Transverse colon (tissue), 4 donors: ENCODE measurements around the gene RCAN1. TPM values are rescaled to one million over a fixed set of nuclear protein-coding genes. Genes with fewer than 3 reads are reported as not detected.

Experiments
- DNase-seq: peaks from one replicate; pipeline ENCODE4 v3.0.0-alpha.2; 2019
- H3K27ac ChIP-seq, 4 donors: fragments of 200-600 bp; sonication (generic); 2 replicates each; pipeline ENCODE4 v1.5.1; 2016 to 2018; ENCODE audit warnings: inconsistent platforms in 4 of 4
- H3K27me3 ChIP-seq: fragments of 200-600 bp; sonication (generic); 2 replicates; pipeline ENCODE4 v1.5.1; 2017; ENCODE audit warnings: inconsistent platforms
- H3K36me3 ChIP-seq, 4 donors: fragments of 200-600 bp; sonication (generic); 2 replicates each; pipeline ENCODE4 v1.5.1; 2017 to 2019; ENCODE audit warnings: inconsistent platforms in 4 of 4
- H3K4me1 ChIP-seq, 4 donors: fragments of 200-600 bp; sonication (generic); 2 replicates each; pipeline ENCODE4 v1.5.1; 2017 to 2020; ENCODE audit warnings: inconsistent platforms in 4 of 4
- H3K4me3 ChIP-seq, 4 donors: fragments of 200-600 bp; sonication (generic); 1 replicate in 1 of 4; 2 replicates in 3 of 4; pipeline versions ENCODE4 v1.5.1 to v1.6.1; 2017 to 2019; ENCODE audit warnings: inconsistent platforms in 4 of 4
- H3K9me3 ChIP-seq, 2 donors: fragments of 200-600 bp; sonication (generic); 2 replicates each; pipeline ENCODE4 v1.5.1; 2017 to 2019; ENCODE audit warnings: inconsistent platforms in 2 of 2
- EP300 ChIP-seq: sonication (generic); formaldehyde crosslinking; IDR thresholded peaks from one replicate; pipeline ENCODE4 v1.6.1; 2017; ENCODE audit warnings: antibody characterized with exemption, low read depth
- POLR2A ChIP-seq: fragments of 450-650 bp; IDR thresholded peaks from one replicate; pipeline ENCODE4 v1.6.1; 2016; ENCODE audit warnings: antibody characterized with exemption, mild to moderate bottlenecking, moderate library complexity
- POLR2AphosphoS5 ChIP-seq, 3 donors: sonication (generic); formaldehyde crosslinking; IDR thresholded peaks; one replicate each; pipeline ENCODE4 v1.6.1; 2016; ENCODE audit warnings: antibody characterized with exemption in 3 of 3
- WGBS, 2 donors: methylation state at CpG; one replicate each; pipeline ENCODE4 v1.1.5; 2018; ENCODE audit warnings: low coverage in 1 of 2; 5-methylcytosine and 5-hydroxymethylcytosine counted together
- in situ Hi-C, 4 donors: fragments of 200-750 bp; cut with MboI; loops; one replicate each; pipeline versions ENCODE4 v1.15.0 to v1.15.1; 2017; ENCODE audit warnings: low sequenced_read_pairs in 3 of 4, low pct_ligation_motif_present in 1 of 4, low pct_unique_long_range_greater_than_20kb in 1 of 4
- intact Hi-C: fragments of 100-400 bp; cut with DNase I; formaldehyde crosslinking; loops from one replicate; pipeline ENCODE4 v1.15.1; 2023; ENCODE audit warnings: low total_unique reads
- total RNA-seq, 4 donors: library from RNA; depleted of rRNA; stranded (reverse); fragments of >200 nt; gene quantifications; one replicate each; pipeline ENCODE4 v1.1.0, GENCODE V29; 2016
- TF ChIP-seq, protein P1 (sequence below), 5 experiments: fragments of 200-600 bp in 3 of 5; fragments of 450-650 bp in 2 of 5; sonication (generic) in 3 of 5; IDR thresholded peaks; 1 replicate in 2 of 5; 2 replicates in 3 of 5; pipeline ENCODE4 v1.5.1; 2016 to 2017; ENCODE audit warnings: antibody characterized with exemption in 5 of 5, inconsistent platforms in 3 of 5, mild to moderate bottlenecking in 2 of 5, moderate library complexity in 1 of 5

RCAN1 gene
- total RNA-seq, 4 donors from 2014 or later, result 39.5 to 68.8 (median 57.8) TPM

DNA sequence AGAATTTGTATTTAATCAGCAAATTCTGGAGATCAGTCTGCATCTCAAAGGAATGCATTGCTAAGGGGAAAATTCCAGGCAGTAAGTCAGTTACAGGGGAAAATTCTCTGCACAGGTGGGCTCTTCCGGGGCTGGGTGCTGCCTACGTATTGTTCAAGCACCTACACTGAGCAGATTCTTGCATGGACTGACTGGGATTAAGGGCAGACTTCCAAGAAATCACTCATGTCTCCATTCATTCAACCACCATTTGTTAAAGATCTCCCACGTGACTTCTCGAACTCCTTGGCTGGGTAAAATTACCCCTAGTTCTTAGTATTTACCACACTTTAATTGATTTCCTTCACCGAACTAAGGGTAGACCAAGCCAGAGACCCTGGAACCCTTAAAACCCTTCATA lies 74.7 kb downstream of the RCAN1 start:
- no peak overlapping the region for H3K27ac ChIP-seq
- in situ Hi-C loops (no loop called here), intact Hi-C loops (loop anchor here (5.0 kb wide), 1 partner anchor 42 kb away; no protein-coding TSS in a partner anchor)
- 88 to 92% methylated on average over 2 to 5 of the region's 5 CpGs for WGBS, 2 donors
- DNase-seq, result no peak
- H3K4me1 ChIP-seq, result peaks cover 5 to 20% (median 20%) of the 10 kb centered on the region in 4 donors
- no peak overlapping the region for H3K4me3 ChIP-seq
- H3K9me3 ChIP-seq, result no peaks in the 10 kb centered on the region
- H3K27me3 ChIP-seq, result no peaks in the 10 kb centered on the region
- H3K36me3 ChIP-seq, result no peaks in the 10 kb centered on the region
- TF ChIP-seq, protein P1, sequence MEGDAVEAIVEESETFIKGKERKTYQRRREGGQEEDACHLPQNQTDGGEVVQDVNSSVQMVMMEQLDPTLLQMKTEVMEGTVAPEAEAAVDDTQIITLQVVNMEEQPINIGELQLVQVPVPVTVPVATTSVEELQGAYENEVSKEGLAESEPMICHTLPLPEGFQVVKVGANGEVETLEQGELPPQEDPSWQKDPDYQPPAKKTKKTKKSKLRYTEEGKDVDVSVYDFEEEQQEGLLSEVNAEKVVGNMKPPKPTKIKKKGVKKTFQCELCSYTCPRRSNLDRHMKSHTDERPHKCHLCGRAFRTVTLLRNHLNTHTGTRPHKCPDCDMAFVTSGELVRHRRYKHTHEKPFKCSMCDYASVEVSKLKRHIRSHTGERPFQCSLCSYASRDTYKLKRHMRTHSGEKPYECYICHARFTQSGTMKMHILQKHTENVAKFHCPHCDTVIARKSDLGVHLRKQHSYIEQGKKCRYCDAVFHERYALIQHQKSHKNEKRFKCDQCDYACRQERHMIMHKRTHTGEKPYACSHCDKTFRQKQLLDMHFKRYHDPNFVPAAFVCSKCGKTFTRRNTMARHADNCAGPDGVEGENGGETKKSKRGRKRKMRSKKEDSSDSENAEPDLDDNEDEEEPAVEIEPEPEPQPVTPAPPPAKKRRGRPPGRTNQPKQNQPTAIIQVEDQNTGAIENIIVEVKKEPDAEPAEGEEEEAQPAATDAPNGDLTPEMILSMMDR (IDR thresholded peaks at IDR 0.05), result no peak
- no peak for TF ChIP-seq POLR2AphosphoS5 (IDR thresholded peaks at IDR 0.05)
- TF ChIP-seq EP300, result no peak
- TF ChIP-seq POLR2A, result no peak

DNA sequence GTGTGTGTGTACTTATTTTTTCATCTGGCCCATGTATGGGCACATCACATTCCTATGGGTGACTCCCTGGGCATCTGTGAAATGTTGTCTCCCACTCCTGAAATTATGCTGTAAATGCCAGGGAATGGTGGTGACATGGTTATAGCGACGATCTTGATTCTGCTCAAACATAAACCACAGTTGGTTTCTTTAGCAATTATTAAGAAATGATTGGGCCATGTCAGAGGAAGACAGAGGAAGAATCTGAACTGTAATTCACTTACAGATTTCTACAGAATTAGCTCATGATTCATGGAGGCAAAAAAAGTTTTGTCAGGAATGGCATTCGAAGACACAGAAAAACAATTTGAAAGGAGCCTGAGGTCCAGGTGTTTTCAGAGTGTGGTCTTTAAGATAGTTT lies 77.1 kb downstream of the RCAN1 start:
- TF ChIP-seq, protein P1 (IDR thresholded peaks at IDR 0.05), result no peak
- TF ChIP-seq POLR2AphosphoS5 (IDR thresholded peaks at IDR 0.05) (no peak), POLR2A (no peak), EP300 (no peak)
- intact Hi-C loops (no loop called here), in situ Hi-C loops (no loop called here)
- H3K4me3 ChIP-seq, result no peak overlapping the region
- 89 to 97% methylated on average over 3 of the region's 3 CpGs for WGBS, 2 donors
- H3K27ac ChIP-seq, result no peak overlapping the region
- H3K36me3 ChIP-seq, result no peaks in the 10 kb centered on the region
- DNase-seq, result no peak
- H3K27me3 ChIP-seq, result no peaks in the 10 kb centered on the region
- H3K4me1 ChIP-seq, result peaks cover 0 to 4% (median 0%) of the 10 kb centered on the region in 4 donors
- no peaks in the 10 kb centered on the region for H3K9me3 ChIP-seq

DNA sequence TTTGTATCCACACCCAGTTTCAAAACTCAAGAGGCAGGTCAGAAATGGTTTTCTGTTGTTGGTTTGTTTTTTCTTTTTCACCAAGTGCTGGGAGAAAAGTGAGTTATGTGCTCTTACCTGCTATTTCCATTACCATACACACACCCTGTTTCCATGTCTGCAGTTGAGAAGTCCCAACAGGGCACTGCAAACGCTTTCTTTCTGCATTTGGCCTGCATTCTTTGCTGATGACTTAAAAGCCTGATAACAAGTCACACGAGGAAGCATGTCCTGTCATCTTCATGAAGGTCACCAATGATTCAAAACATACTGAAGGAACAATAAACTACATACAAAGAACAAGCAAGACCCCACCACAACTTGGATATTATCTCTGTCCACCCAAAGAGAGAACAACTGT lies 78.1 kb downstream of the RCAN1 start:
- Histone ChIP-seq H3K27me3 (no peaks in the 10 kb centered on the region), H3K9me3 (no peaks in the 10 kb centered on the region), H3K27ac (no peak overlapping the region), H3K36me3 (no peaks in the 10 kb centered on the region), H3K4me3 (no peak overlapping the region), H3K4me1 (no peaks in the 10 kb centered on the region)
- no peak for DNase-seq
- no peak for TF ChIP-seq POLR2AphosphoS5 (IDR thresholded peaks at IDR 0.05)
- TF ChIP-seq EP300, result no peak
- no peak for TF ChIP-seq POLR2A
- TF ChIP-seq, protein P1 (IDR thresholded peaks at IDR 0.05), result no peak
- intact Hi-C loops, result no loop called here
- in situ Hi-C loops, result no loop called here
- WGBS, 2 donors, result 35 to 54% methylated on average over 2 of the region's 2 CpGs

DNA sequence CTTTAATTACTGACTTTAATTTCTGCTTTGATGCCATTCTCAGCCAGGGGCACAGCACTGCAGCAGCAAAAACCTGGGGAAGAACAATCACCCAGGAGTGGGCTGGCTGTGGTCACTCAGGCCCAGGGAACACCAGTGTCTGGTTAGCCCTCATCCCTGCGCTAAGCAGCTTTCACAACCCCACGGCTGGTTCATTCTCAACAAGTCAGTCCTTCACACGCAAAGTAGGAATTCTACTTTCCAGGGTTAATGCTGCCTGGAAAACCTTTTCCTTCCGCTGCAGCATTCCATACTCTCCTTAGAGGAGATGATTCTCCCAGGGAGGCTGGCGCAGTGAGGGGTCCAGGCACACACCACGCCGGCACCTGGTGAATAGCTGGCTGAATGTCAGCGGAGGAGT lies 78.6 kb downstream of the RCAN1 start:
- intact Hi-C loops (no loop called here), in situ Hi-C loops (no loop called here)
- Histone ChIP-seq H3K27ac (no peak overlapping the region), H3K36me3 (no peaks in the 10 kb centered on the region), H3K27me3 (no peaks in the 10 kb centered on the region), H3K4me1 (no peaks in the 10 kb centered on the region), H3K9me3 (no peaks in the 10 kb centered on the region), H3K4me3 (no peak overlapping the region)
- no peak for DNase-seq
- TF ChIP-seq POLR2AphosphoS5 (IDR thresholded peaks at IDR 0.05), result no peak
- TF ChIP-seq EP300, result no peak
- TF ChIP-seq POLR2A, result no peak
- TF ChIP-seq, protein P1 (IDR thresholded peaks at IDR 0.05), result no peak
- WGBS, 2 donors, result 89 to 97% methylated on average over 3 to 8 of the region's 8 CpGs
